HepG2 (cell line): ENCODE measurements around the gene IGF2BP1. TPM values are rescaled to one million over a fixed set of nuclear protein-coding genes. Genes with fewer than 3 reads are reported as not detected.

Experiments
- FUBP1 ChIP-seq: sonication (generic); formaldehyde crosslinking; IDR thresholded peaks from 2 replicates; pipeline ENCODE4 v1.5.1; 2020; ENCODE audit warnings: missing genetic modification reagents, mild to moderate bottlenecking, borderline replicate concordance
- GMEB1 ChIP-seq: sonication (generic); formaldehyde crosslinking; IDR thresholded peaks from 2 replicates; pipeline ENCODE4 v1.5.1; 2020; ENCODE audit warnings: missing genetic modification reagents, mild to moderate bottlenecking, borderline replicate concordance
- HMG20A ChIP-seq: IDR thresholded peaks from 2 replicates; pipeline ENCODE4 v1.6.1; 2016; ENCODE audit warnings: borderline replicate concordance
- HNRNPLL ChIP-seq: fragments of 200-400 bp; formaldehyde crosslinking; IDR thresholded peaks from 2 replicates; pipeline ENCODE4 v1.6.1; 2017; ENCODE audit warnings: mild to moderate bottlenecking, low read depth, low read length; ENCODE audit not compliant: poor library complexity, severe bottlenecking
- PLSCR1 ChIP-seq: sonication (generic); formaldehyde crosslinking; IDR thresholded peaks from 2 replicates; pipeline ENCODE4 v1.5.0; 2020; ENCODE audit warnings: missing genetic modification reagents, mild to moderate bottlenecking, borderline replicate concordance
- TGIF2 ChIP-seq: IDR thresholded peaks from 2 replicates; pipeline ENCODE4 v1.6.1; 2016; ENCODE audit warnings: control low read depth, missing compliant biosample characterization
- ZEB1 ChIP-seq: IDR thresholded peaks from 2 replicates; pipeline ENCODE4 v1.6.1; 2012; ENCODE audit warnings: mild to moderate bottlenecking, low read depth, inconsistent platforms; ENCODE audit not compliant: insufficient replicate concordance
- ZFP91 ChIP-seq: sonication (generic); formaldehyde crosslinking; IDR thresholded peaks from 2 replicates; pipeline ENCODE4 v1.9.0; 2022; ENCODE audit warnings: missing genetic modification reagents, mild to moderate bottlenecking, borderline replicate concordance
- ZNF207 ChIP-seq: fragments of 450-650 bp; IDR thresholded peaks from 2 replicates; pipeline ENCODE4 v1.6.1; 2016; ENCODE audit warnings: antibody characterized with exemption, borderline replicate concordance
- ZNF430 ChIP-seq: sonication (generic); formaldehyde crosslinking; IDR thresholded peaks from 2 replicates; pipeline ENCODE4 v1.9.0; 2021; ENCODE audit warnings: mild to moderate bottlenecking, missing genetic modification reagents
- ZNF558 ChIP-seq: sonication (generic); formaldehyde crosslinking; IDR thresholded peaks from 2 replicates; pipeline ENCODE4 v1.9.0; 2022; ENCODE audit warnings: mild to moderate bottlenecking, missing genetic modification reagents, borderline replicate concordance
- ZNF563 ChIP-seq: sonication (generic); formaldehyde crosslinking; IDR thresholded peaks from 2 replicates; pipeline ENCODE4 v1.8.0; 2022; ENCODE audit warnings: mild to moderate bottlenecking, moderate library complexity, missing genetic modification reagents
- ZNF569 ChIP-seq: sonication (generic); formaldehyde crosslinking; IDR thresholded peaks from 2 replicates; pipeline ENCODE4 v1.5.0; 2020; ENCODE audit warnings: mild to moderate bottlenecking, missing genetic modification reagents, moderate library complexity, borderline replicate concordance
- ZNF609 ChIP-seq: sonication (generic); formaldehyde crosslinking; IDR thresholded peaks from 2 replicates; pipeline ENCODE4 v1.4.0; 2020; ENCODE audit warnings: mild to moderate bottlenecking, missing genetic modification reagents, borderline replicate concordance
- ZNF766 ChIP-seq: sonication (generic); formaldehyde crosslinking; IDR thresholded peaks from 2 replicates; pipeline ENCODE4 v1.5.0; 2020; ENCODE audit warnings: missing genetic modification reagents, borderline replicate concordance
- polyA plus RNA-seq, 8 experiments: library from polyadenylated mRNA; depleted of rRNA in 3 of 8; stranded (reverse) in 7 of 8; unstranded in 1 of 8; fragments of >200 nt; fragmentation: Illumina TruSeq in 4 of 8; extraction: Trizol in 4 of 8; gene quantifications; 2 replicates each; pipeline versions ENCODE4 v1.2.1 to v1.2.3, GENCODE V29; 2011 to 2016; ENCODE audit warnings: low read depth in 4 of 8, missing spikeins in 1 of 8, mixed read lengths in 1 of 8; ENCODE audit not compliant: insufficient read depth in 1 of 8
- total RNA-seq, 5 experiments: library from RNA; depleted of rRNA; stranded (reverse); fragments of >200 nt; fragmentation: Illumina TruSeq; extraction: Trizol; gene quantifications; 2 replicates each; pipeline ENCODE4 v1.2.3, GENCODE V29; 2016; ENCODE audit warnings: low read depth in 1 of 5

Gene IGF2BP1
- total and polyA plus RNA-seq, 2 of the 13 experiments (the other 11 are each of a cell fraction or from before 2014, with no cell fraction given), result 29.7 to 75.1 TPM

GRCh38 chr17:49031965-49032928 lies 35.1 kb downstream of the IGF2BP1 start (continued):
- no peak for TF ChIP-seq ZNF563
- no peak for TF ChIP-seq ZFP91
- TF ChIP-seq ZNF207, result no peak
- no peak for TF ChIP-seq ZNF558 (CRISPR knock-in tag)
- no peak for TF ChIP-seq ZNF766 (CRISPR knock-in tag)
- no peak for TF ChIP-seq FUBP1 (CRISPR knock-in tag)
- TF ChIP-seq ZNF430 (CRISPR knock-in tag), result no peak
- no peak for TF ChIP-seq GMEB1 (CRISPR knock-in tag)
- no peak for TF ChIP-seq PLSCR1
- no peak for TF ChIP-seq ZNF609 (CRISPR knock-in tag)
- no peak for TF ChIP-seq HMG20A (CRISPR knock-in tag)
- peak; percentile 43 for TF ChIP-seq ZEB1
- TF ChIP-seq TGIF2 (CRISPR knock-in tag), result no peak
- no peak for TF ChIP-seq ZNF569 (CRISPR knock-in tag)
- TF ChIP-seq HNRNPLL, result no peak
